Stimulated activated CD4-positive, alpha-beta T cell treated with anti-CD3 and anti-CD28 coated beads, Interleukin-1b, Interleukin-23, amount 100 ng/mL, for 48 hours (primary cell): ENCODE measurements around the gene PGM5.

Experiments
- DNase-seq: peaks from one replicate; pipeline ENCODE4 v3.0.0-alpha.2; 2020

Gene PGM5

GRCh38 chr9:68446836-68447235 lies 90.4 kb downstream of the PGM5 start:
- DNase-seq, result no peak

GRCh38 chr9:68447611-68448010 lies 91.2 kb downstream of the PGM5 start:
- DNase-seq, result no peak

GRCh38 chr9:68454579-68455334 lies 98.3 kb downstream of the PGM5 start:
- no peak for DNase-seq

- DNase-seq, result no peak
Observed at GRCh38 chr9:68455451-68455850, 99.0 kb downstream of the PGM5 start.

GRCh38 chr9:68457803-68458202 lies 101.4 kb downstream of the PGM5 start:
- no peak for DNase-seq

- DNase-seq, result no peak
Observed at GRCh38 chr9:68458918-68459317, 102.5 kb downstream of the PGM5 start.

- no peak for DNase-seq
Observed at GRCh38 chr9:68462105-68462775, 105.8 kb downstream of the PGM5 start.

- no peak for DNase-seq
Observed at GRCh38 chr9:68470067-68470466, 113.7 kb downstream of the PGM5 start.

- DNase-seq, result no peak
Observed at GRCh38 chr9:68470634-68471033, 114.2 kb downstream of the PGM5 start.

- no peak for DNase-seq
Observed at GRCh38 chr9:68472119-68472518, 115.7 kb downstream of the PGM5 start.

GRCh38 chr9:68473790-68474189 lies 117.4 kb downstream of the PGM5 start:
- no peak for DNase-seq

- no peak for DNase-seq
Observed at GRCh38 chr9:68476422-68476821, 120.0 kb downstream of the PGM5 start.

GRCh38 chr9:68476847-68477246 lies 120.4 kb downstream of the PGM5 start:
- DNase-seq, result no peak

GRCh38 chr9:68480807-68481206 lies 124.4 kb downstream of the PGM5 start:
- DNase-seq, result no peak

- DNase-seq, result no peak
Observed at GRCh38 chr9:68482548-68482947, 126.1 kb downstream of the PGM5 start.

- DNase-seq, result no peak
Observed at GRCh38 chr9:68488126-68488525, 131.7 kb downstream of the PGM5 start.

- DNase-seq, result no peak
Observed at GRCh38 chr9:68489646-68490045, 133.2 kb downstream of the PGM5 start.

GRCh38 chr9:68492806-68493205 lies 136.4 kb downstream of the PGM5 start:
- no peak for DNase-seq

GRCh38 chr9:68493541-68493940 lies 137.1 kb downstream of the PGM5 start:
- no peak for DNase-seq

GRCh38 chr9:68493958-68494577 lies 137.7 kb downstream of the PGM5 start:
- no peak for DNase-seq

GRCh38 chr9:68495247-68495646 lies 138.8 kb downstream of the PGM5 start:
- DNase-seq, result no peak

- DNase-seq, result no peak
Observed at GRCh38 chr9:68496356-68496755, 139.9 kb downstream of the PGM5 start.

GRCh38 chr9:68497629-68498028 lies 141.2 kb downstream of the PGM5 start:
- DNase-seq, result no peak

- no peak for DNase-seq
Observed at GRCh38 chr9:68498816-68499215, 142.4 kb downstream of the PGM5 start.
